ENCODE measurements around the gene CRYBA2.

The CRYBA2 gene

DNA sequence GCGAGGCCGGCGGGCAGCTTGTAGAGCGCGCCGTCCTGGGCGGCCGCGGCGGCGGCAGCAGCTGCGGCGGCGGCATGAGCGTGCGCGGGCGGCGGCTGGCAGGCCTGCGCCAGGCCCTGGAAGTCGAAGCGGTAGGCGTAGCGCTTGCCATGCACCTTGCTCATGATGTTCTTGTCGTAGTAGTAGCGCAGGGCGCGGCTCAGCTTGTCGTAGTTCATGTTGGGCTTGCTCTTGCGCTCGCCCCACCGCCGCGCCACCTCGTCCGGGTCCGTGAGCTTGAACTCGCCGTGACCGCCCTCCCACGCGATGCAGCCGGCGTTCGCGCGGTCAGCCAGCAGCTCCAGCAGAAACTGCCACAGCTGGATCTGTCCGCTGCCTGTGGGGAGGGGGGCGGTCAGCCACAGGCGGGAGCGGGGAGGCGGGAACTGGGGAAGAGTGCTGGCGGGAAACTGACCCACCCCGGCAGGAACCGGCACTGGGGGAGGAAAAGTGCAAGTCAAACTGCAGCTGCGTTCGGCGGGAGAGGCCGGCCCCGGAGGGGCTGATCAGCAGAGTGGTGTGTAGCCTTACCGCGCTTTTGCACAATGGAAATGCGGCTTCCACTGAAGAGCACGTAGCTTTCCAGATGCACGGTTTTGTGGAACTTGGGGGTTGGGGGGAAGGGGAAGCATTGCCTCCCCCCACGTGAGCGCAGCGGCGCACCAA lies 11.2 kb downstream of the CRYBA2 start:
- DNase-seq (ENCODE audit: low spot score): peak; percentile 24

DNA sequence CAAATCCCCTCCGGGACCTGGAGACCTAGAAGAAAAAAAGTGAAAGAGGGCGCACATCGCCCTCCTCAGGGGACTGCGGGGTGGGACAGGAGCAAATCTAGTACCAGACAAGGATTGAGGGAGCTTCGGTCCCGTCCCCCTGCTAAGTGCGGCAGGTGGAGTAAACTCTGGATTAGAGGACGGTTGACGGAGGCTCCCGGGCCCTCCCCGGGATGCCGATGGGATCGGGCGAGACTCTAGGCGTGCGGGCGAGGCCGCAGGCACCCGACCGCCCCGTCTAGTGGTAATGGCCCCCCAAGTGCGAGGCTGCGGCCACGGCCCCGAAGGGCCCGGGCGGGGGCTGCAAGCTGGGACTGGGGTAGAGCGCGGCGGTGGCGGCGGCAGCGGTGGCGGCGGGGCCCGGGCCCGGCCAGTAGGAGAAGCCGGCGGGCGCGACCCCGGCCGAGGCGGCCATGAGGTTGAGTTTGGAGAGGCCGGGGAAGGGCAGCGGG lies 11.8 kb downstream of the CRYBA2 start:
- DNase-seq (ENCODE audit: low spot score): no peak

DNA sequence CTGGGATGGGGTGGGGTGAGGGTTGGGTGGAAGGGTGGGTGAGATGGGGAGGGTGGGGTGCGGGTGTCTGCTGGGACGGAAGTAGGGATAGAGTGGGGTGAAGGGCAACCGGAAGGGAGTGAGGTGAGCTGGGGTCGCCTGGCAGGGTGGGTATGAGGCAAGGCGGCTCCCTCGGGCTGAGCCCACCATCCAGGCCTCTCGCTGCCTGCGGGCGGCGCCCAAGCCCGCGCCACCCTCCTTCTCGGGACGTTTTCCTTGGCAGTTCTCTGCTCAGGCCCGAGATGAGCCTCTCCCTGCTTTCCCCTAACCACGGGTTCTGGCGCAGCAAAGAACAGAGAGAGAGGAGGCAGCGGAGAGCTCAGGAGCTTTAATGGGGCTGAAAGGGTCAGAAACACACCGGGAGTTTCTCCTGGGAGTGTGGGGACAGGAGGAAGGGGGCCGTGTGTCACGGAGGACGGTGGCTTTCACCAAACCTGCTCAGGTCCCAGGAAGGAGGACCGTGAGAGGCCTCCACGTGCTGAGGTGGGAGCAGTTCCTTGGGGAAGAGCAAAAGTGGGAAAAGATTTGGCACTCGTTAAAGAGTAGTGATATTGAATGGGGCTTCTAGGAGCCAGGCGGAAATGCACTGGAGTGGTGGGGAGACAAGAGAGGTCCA lies 12.4 kb downstream of the CRYBA2 start:
- no peak for DNase-seq (ENCODE audit: low spot score)

DNA sequence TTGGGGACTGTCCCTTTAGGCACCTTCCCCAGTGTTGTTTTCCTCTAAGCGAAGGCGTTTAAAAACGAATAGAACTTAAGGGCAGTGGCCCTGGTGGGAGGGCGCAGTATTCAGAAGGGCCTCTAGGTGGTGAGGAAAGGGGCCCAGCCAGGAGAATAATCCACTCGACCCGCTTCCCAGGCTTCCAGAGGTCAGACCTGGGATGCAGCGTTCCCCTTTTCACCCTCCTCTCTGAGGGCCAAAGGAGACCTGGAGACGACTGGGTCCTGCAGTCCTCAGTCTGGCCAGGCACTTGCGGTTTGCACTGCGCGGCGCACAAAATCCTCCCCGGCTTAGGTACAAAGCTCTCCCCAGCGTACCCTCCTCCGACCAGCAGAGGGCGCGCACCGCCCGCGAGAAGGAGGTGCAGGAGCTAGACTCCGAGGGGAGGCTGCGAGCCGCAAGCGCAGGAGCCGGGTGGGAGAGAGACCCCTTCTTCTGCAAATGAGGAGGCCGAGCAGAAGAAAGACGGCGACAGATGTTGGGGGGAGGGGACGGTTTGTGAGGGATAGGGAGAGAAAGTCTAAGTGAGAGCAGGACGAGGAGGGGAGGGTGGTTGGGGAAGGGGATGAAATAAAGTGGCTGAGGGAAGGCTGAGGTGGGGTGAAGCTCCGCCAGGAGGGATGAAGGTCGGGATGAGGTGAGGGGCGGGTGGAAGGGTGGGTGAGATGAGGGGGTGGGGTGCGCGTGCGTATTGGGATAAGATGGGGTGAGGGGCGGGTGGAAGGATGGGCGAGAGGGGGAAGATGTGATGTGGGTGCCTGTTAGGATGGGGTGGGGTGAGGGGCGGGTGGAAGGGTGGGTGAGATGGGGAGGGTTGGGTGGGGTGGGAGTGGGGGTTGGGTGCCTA lies 13.1 kb downstream of the CRYBA2 start:
- DNase-seq (ENCODE audit: low spot score): peak; percentile 87

DNA sequence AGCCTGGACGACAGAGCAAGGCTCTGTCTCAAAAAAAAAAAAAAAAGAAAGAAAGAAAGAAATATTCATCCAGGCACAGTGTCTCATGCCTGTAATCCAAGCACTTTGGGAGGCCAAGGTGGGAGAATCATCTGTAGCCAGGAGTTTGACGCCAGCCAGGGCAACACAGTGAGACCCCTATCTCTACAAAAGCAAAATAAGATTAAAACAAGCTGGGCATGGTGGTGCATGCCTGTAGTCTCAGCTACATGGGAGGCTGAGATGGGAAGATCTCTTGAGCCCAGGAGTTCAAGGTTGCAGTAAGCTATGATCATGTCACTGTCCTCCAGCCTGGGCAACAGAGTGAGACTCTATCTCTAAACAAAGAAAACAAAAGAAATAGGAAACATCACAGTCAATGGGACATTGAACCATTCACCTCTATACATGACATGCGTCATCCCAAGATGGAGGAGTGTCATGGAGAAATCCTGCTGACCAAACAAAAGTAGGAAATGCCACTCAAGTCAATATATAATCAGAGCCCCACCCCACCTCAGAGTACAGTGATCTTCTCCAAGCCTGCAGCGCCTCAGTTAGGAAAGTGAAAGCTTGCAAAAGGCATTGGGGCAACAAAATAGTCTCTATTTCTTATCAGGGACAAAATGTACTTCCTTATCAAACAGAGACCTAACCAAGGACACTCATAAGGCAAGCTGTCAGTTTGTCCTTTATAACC lies 18.0 kb downstream of the CRYBA2 start:
- DNase-seq (ENCODE audit: low spot score): no peak

DNA sequence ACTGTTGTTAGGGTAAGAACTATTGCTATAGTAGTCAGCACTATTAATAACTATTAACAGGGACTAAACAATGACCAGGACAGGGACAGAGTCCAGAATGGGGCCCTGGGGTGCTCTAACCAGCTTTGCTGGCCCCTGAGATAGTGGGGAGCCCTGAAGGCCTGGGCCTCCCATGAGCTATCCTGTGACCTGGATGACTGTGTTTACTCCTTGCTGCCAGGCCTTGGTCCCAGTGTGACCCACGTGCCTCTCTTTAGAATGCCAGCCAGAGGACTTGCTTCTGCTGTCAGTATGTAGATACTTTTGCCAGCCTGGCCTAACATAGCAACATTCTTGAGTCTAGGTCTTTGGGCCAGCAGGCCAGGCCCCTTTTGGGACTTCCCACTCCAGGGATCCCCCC lies 22.3 kb downstream of the CRYBA2 start:
- DNase-seq (ENCODE audit: low spot score): no peak

DNA sequence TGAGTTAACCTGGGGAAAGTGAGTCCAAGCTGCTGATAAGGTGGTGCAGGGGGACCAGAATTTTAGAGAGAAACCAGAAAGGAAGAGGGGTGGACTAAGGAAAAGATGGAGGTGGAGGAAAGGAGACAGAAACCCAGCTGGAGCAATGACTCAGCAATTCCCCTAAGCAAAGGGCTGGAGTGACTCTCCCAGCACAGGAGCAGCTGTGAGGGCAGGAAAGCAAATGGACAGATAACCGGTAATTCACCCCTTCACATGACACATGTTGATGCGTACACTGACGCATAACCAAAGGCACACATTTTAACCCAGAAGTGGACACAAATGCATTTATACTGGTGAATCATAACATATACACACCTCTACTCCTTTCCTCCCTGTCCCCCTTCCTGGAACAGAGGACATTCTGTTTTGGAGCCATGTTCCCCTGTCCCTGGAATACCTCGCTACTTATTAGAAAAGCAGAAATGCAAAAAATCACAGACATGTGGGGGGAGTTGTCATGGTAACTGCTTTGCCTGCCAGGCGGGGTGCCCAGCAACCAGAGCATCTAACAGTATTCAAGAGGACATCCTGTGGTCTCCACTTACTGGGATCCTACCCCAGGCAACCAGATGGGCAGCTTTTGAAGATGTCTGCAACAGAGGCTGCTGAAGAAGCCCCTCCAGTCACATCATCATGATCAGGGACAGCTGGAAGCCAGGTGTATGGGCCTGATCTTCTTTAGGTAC lies 29.0 kb downstream of the CRYBA2 start:
- DNase-seq (ENCODE audit: low spot score): no peak

DNA sequence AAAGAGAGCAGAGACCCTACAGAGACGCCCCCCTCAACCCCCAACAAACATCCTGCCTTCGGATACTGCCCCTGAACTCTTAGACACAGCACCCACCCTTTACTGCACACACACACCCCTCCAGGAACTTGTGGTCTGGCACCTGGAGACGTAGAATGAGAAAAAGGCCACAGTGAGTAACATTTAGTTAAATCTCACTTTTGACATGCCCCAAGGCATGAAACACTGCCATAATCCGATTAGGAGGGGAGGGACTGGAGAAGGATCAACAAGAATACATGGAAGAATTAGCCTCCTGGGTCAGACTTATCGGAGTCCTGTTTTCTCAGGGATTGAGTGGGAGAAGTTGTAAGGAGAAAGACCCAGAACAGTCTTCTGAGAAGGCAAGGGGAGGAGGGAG lies 29.6 kb downstream of the CRYBA2 start:
- no peak for DNase-seq (ENCODE audit: low spot score)

DNA sequence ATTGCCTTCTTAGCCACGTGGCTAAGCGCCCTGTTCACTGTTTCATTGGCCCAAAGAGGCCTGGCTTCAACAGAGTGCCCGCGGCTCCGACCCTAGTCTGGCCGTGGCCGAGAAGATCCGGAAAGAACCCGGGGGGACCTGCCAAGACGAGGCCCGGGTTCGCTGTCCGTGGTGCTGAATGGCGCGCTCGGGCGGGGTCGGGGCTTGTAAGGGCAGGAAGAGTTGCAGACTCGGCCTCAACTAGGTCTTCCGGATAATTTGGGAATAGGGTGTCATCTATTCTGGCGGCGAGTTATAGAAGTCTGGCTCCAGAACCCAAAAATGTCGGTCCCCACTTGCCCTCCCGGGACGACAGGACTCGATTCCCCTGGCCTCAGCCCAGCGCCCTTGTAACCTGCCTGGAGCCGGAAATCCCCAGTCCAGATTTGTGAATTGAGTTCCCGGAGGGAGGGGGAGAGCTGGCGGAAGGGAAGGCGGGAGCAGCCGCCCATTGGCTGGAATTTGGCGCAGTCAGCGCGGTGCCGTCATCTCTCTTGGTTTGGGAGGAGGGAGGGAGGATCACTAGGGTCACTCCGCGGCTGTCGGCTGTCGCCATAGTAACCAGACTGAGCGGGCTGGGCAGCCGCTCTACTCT lies 30.2 kb downstream of the CRYBA2 start:
- peak; percentile 27 for DNase-seq (ENCODE audit: low spot score)

DNA sequence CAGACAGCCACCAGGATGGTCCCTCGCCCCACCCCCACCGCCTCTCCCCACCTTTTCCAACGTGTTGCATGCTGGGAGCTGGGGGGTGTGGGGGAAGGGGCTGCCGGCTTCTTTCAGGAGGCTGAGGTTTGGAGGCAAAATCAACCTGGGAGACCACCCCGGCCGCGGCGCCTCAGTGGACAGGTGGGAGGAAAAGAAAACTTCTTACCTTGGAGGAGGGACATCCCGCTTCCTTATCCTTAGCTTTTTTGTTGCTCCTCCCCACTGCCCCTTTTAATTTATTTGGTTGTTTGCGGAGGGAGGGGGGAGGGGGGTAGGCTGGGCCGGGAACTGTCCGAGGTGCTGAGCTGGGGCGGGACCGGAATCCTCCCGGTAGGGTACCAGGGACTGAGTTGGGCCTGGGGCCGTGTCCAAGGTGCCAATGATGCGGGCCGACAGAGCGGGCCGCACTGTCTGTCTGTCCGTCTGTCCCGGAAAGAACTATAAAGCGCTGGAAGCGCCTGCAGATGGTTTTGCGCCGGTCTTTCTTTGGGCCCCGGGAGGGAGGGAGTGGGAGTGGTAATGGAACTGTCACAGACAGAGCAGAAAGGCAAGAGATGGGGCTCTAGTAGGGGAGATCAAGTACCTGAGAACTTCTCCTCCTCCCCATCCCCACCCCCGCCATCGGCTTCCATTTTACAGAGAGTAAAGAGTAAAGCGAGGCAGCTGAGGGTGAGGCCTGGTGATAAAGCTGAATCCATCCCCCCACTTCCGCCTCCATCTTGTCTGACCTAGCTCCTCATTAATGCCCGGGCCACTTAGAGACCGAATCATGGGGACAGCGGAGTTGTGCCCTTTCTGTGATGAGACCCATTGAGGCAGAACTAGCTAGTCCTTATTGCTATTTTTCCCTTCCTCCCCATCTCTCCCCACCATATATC lies 31.3 kb downstream of the CRYBA2 start:
- no peak for DNase-seq (ENCODE audit: low spot score)

DNA sequence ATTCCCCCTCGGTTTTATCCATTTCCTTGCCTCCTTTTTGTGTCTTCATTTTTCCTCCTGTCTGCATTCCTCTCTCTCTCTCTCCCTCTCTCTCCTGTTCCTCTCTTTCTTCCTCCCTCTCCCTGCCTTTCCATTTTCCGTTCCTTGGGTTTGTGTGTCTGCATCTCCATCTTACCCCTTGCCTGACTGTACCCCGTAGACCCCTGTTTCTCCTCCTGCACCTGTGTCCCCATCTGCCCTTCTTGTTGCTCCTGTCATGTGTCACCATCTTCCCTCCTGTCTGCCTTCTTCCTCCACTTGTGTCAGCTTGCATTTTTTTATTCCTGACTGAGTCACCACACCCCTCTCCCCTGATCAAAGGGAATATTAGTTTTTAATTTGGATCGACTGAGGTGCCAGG lies 32.0 kb downstream of the CRYBA2 start:
- DNase-seq (ENCODE audit: low spot score): no peak

DNA sequence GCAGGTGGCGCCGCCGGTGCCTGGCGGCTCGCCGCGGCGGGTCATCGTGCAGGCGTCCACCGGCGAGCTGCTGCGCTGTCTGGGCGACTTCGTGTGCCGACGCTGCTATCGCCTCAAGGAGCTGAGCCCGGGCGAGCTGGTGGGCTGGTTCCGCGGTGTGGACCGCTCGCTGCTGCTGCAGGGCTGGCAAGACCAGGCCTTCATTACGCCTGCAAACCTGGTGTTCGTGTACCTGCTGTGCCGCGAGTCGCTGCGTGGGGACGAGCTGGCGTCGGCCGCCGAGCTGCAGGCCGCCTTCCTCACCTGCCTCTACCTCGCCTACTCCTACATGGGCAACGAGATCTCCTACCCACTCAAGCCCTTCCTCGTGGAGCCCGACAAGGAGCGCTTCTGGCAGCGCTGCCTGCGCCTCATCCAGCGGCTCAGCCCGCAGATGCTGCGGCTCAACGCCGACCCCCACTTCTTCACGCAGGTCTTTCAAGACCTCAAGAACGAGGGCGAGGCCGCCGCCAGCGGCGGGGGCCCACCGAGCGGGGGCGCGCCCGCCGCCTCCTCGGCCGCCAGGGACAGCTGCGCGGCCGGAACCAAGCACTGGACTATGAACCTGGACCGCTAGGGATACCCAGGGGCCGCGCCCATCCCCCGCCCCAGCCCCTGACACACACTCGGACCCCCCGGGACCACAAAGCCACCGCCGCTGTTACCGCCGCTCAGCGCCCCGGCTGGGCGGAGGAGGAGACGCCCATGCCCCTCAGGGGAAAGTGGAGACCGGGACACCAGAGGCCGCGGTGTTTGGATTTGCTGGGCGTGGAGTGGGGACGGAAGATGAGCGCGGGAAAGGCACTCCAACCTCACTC lies 32.7 kb downstream of the CRYBA2 start:
- no peak for DNase-seq (ENCODE audit: low spot score)

DNA sequence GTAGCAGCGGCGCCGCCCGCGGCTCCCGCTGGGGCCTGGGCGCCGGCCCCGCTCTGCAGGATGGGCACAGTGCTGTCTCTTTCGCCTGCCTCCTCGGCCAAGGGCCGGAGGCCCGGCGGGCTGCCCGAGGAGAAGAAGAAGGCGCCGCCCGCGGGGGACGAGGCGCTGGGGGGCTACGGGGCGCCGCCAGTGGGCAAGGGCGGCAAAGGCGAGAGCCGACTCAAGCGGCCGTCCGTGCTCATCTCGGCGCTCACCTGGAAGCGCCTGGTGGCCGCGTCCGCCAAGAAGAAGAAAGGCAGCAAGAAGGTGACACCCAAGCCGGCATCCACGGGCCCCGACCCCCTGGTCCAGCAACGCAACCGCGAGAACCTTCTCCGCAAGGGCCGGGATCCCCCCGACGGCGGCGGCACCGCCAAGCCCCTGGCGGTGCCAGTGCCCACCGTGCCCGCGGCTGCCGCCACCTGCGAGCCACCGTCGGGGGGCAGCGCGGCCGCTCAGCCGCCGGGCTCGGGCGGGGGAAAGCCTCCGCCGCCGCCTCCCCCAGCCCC lies 33.4 kb downstream of the CRYBA2 start:
- no peak for DNase-seq (ENCODE audit: low spot score)

DNA sequence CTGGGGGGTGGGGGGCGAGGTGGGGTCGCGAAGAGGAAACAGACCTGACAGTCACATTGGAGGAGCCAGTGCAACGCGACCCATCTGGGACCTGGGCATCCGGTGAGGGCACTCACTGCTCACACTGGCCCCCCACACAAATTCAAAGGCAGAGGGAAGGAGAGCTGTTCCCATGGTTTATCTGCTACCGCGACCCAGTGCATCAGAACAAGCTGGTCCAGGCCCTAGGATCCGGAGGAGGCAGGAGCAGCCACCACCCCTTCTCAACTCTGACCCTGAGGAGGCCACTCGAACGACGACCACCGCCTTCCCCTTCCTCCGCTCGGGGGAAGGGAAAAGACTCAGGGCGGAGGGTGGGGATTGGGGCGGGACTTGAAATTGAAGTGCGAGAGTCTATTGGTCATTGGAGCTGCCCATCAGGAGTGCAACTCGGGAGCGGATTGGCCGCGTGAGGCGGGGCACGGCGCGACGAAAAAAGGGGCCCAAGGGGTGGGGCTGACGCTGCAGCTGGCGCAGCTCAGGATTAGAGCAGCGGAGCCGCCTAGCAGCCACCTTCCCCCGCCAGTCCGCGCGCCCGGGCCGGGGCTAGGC lies 34.0 kb downstream of the CRYBA2 start, which contains the start of gene CDK5R2:
CDK5R2 (plus strand) TSS at position 526 of the 591 bp plus-strand sequence. CDS start 155 bp downstream, outside the sequence.
- peak; percentile 88 for DNase-seq (ENCODE audit: low spot score)

DNA sequence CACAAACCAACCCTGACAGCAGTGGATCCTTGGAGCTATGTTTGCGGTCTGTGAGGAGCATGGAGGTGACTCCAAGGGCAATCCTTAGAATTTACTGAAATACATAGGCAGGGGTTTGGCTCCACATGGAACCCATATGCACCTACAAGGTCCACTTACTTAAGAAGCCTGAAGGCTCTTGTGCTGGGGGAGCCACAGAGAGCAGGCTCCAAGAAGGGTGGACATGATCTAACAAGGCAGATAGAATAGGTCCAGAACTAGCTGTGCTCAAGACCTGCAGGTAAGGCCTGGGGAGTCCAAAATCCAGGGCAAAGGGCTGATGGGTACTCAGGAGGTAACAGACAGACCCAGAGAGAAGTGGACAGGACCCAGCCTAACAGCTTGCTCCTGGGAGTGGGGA lies 34.9 kb downstream of the CRYBA2 start:
- no peak for DNase-seq (ENCODE audit: low spot score)

DNA sequence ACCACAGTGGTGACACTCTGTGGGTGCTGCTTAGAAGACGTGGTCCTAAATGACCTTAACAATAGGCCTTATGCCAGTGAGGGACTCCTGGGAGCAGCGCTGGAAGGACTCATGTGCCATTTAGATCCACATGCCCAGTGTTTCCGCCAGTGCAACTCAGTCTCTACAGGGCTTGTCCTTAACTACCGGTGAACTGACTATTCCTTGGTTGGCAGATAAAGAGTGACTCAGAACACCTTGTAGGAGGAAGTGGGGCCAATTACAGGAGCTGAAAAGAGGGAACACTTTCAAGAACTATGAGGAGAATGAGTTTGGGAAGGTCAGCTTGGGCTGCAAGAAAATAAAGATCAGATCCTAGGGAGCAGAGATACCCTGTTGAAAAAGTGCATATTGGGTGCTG lies 35.6 kb downstream of the CRYBA2 start:
- no peak for DNase-seq (ENCODE audit: low spot score)

DNA sequence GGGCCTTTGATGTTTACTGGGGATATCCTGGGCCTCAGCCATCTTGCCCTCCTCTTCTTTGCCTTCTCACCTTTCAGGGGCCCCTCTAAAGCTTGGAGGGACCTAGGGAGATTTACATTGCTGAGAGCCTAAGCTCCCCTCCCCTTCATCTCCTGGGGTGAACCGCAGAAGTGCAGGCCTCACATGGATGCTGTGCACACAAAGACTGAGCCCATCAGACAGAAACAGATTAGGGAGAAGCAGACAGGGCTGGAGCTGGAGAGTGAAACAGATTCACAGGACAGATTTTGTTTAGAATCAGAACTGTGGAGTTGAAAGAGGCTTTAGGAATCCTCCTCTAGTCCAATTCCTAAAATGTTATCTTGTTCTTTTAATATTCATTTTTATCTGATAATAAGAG lies 37.2 kb downstream of the CRYBA2 start:
- DNase-seq (ENCODE audit: low spot score): no peak

Measured in activated CD4-positive, alpha-beta T cell treated with anti-CD3 and anti-CD28 coated beads, Interleukin-2, Interleukin-4, amounts not matched to agents 100 ng/mL and 50 ng/mL, durations not matched to agents 16 hours and 8 hours (primary cell).